H1 (cell line): Measurements from ENCODE around the gene ARID1B. TPM values are rescaled to one million over a fixed set of nuclear protein-coding genes. Genes with fewer than 3 reads are reported as not detected.

Experiments
- CHD2 ChIP-seq: IDR thresholded peaks from 2 replicates; pipeline ENCODE4 v1.6.1; 2012; ENCODE audit warnings: low read length, improper control_type of control experiment
- EP300 ChIP-seq, 2 experiments: IDR thresholded peaks; 1 replicate in 1 of 2; 2 replicates in 1 of 2; pipeline ENCODE4 v1.6.1; 2011 to 2012; ENCODE audit warnings: low read depth in 2 of 2, low read length in 2 of 2, mild to moderate bottlenecking in 2 of 2, borderline replicate concordance in 1 of 2, inconsistent platforms in 1 of 2, moderate library complexity in 1 of 2
- FOSL1 ChIP-seq: IDR thresholded peaks from 2 replicates; pipeline ENCODE4 v1.6.1; 2011; ENCODE audit warnings: mild to moderate bottlenecking, low read depth, low read length, moderate library complexity; ENCODE audit not compliant: insufficient read depth
- MAFK ChIP-seq: IDR thresholded peaks from 2 replicates; pipeline ENCODE4 v1.6.1; 2012; ENCODE audit warnings: low read depth, mild to moderate bottlenecking, improper control_type of control experiment, low read length
- PHF8 ChIP-seq: fragments of 200-600 bp; sonication (generic); conservative IDR thresholded peaks from 2 replicates; pipeline ENCODE4 v1.7.1; 2012; ENCODE audit warnings: low read depth, mild to moderate bottlenecking, inconsistent platforms, low read length, moderate library complexity
- RBBP5 ChIP-seq: IDR thresholded peaks from 2 replicates; pipeline ENCODE4 v1.7.1; 2012; ENCODE audit warnings: low read depth, mild to moderate bottlenecking, inconsistent platforms, low read length, moderate library complexity, borderline replicate concordance
- SUZ12 ChIP-seq: fragments of 200-600 bp; sonication (generic); IDR thresholded peaks from 2 replicates; pipeline ENCODE4 v1.6.1; 2012; ENCODE audit warnings: mild to moderate bottlenecking, inconsistent platforms, low read length, moderate library complexity, mixed read lengths
- TAF7 ChIP-seq: optimal IDR thresholded peaks from 2 replicates; pipeline ENCODE3; 2011; ENCODE audit warnings: low read depth, mild to moderate bottlenecking, inconsistent platforms, low read length, moderate library complexity, borderline replicate concordance
- TBP ChIP-seq: IDR thresholded peaks from 2 replicates; pipeline ENCODE4 v1.6.1; 2011; ENCODE audit warnings: low read depth, low read length, improper control_type of control experiment
- polyA plus RNA-seq, 7 experiments: library from polyadenylated mRNA; depleted of rRNA in 3 of 7; stranded (reverse) in 5 of 7; unstranded in 2 of 7; fragments of >200 nt in 5 of 7; fragments of 200-250 nt in 2 of 7; gene quantifications; 1 replicate in 5 of 7; 2 replicates in 1 of 7; 4 replicates in 1 of 7; pipeline versions ENCODE4 v1.2.1 to v1.2.3, GENCODE V29; 2011 to 2013; ENCODE audit warnings: missing spikeins in 2 of 7, mixed read lengths in 2 of 7
- total RNA-seq: library from RNA; stranded (reverse); fragmentation: NEBNext Ultra II Directional; extraction: Animal tissue kit (Norgen Biotek cat#: 25700); gene quantifications from 2 replicates; pipeline ENCODE4 v1.2.1, GENCODE V29; 2021
- TF ChIP-seq, protein P1 (sequence below): IDR thresholded peaks from 2 replicates; pipeline ENCODE4 v1.6.1; 2011; ENCODE audit warnings: low read length, improper control_type of control experiment

The ARID1B gene
- total and polyA plus RNA-seq, 2 of the 8 experiments (the other 6 are each of a cell fraction or from before 2014, with no cell fraction given), result 24.3 to 70.3 TPM

DNA sequence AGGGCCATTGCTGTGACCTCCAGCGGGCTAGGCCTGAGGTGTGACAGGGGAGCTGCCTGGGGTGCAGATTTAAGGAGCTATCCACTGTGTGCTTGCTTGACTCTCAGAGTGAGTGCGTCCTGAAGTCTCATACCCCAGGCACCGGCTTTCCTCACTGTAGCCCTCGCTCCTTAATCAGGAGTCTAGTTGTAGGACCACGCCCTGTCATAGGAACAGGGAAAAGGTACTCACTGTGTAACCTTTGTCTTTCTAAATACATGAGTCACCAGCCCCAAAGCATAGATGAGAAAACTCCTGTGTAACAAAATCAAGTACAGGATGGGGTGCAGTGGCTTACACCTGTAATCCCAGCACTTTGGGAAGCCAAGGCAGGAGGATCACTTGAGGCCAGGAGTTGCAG lies 404.5 kb downstream of the ARID1B start (continued):
- TF ChIP-seq RBBP5 (no peak), SUZ12 (no peak), EP300 (IDR thresholded peaks at IDR 0.05; ENCODE audit: borderline replicate concordance in 1 of 2, low read depth in 2 of 2, low read length in 2 of 2) (no peak), TBP (no peak), FOSL1 (no peak), MAFK (no peak), TAF7 (no peak), PHF8 (no peak), CHD2 (no peak)
- TF ChIP-seq, protein P1, sequence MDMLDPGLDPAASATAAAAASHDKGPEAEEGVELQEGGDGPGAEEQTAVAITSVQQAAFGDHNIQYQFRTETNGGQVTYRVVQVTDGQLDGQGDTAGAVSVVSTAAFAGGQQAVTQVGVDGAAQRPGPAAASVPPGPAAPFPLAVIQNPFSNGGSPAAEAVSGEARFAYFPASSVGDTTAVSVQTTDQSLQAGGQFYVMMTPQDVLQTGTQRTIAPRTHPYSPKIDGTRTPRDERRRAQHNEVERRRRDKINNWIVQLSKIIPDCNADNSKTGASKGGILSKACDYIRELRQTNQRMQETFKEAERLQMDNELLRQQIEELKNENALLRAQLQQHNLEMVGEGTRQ, result no peak
- TF ChIP-seq, all 59 proteins: peak for 0
